ENCODE results near the gene ZCCHC7.

The ZCCHC7 gene

GRCh38 chr9:37350486-37351190, 230.3 kb downstream of the ZCCHC7 start:
- H3K36me3 ChIP-seq (ENCODE audit: insufficient read depth, low read length), result peaks cover 12% of the 10 kb centered on the region; the same call in 1 of the 2 replicates
- no peaks in the 10 kb centered on the region for H3K79me2 ChIP-seq (ENCODE audit: insufficient read depth, low read length)
- H4K20me1 ChIP-seq (ENCODE audit: insufficient read depth, low read length), result no peaks in the 10 kb centered on the region
- H3K27ac ChIP-seq (ENCODE audit: low read length), result no peak overlapping the region
- no peak overlapping the region for H3K9ac ChIP-seq (ENCODE audit: low read depth, low read length)
- TF ChIP-seq EZH2 (IDR thresholded peaks at IDR 0.05; ENCODE audit: borderline replicate concordance, low read depth, low read length, severe bottlenecking), result no peak
- no peak for TF ChIP-seq CTCF (IDR thresholded peaks at IDR 0.05; ENCODE audit: borderline replicate concordance, extremely low read depth, low read length, poor library complexity, severe bottlenecking)
- ATAC-seq (ENCODE audit: insufficient read depth, low read depth) (no peak), DNase-seq (no peak)
- H3K4me3 ChIP-seq (ENCODE audit: low read depth in 1 of 2, low read length in 2 of 2), result no peak overlapping the region
- H2AFZ ChIP-seq (ENCODE audit: low read depth, low read length), result no peak overlapping the region
- H3K4me1 ChIP-seq (ENCODE audit: insufficient read depth, low read length), result no peaks in the 10 kb centered on the region
- no peaks in the 10 kb centered on the region for H3K27me3 ChIP-seq (ENCODE audit: insufficient read depth, low read length, poor library complexity)
- no peak overlapping the region for H3K4me2 ChIP-seq (ENCODE audit: insufficient read depth, low read length)
- no peaks in the 10 kb centered on the region for H3K9me3 ChIP-seq (ENCODE audit: insufficient read depth, low read length, severe bottlenecking)

GRCh38 chr9:37353791-37354190, 233.4 kb downstream of the ZCCHC7 start:
- no peak overlapping the region for H3K4me2 ChIP-seq (ENCODE audit: insufficient read depth, low read length)
- H3K27ac ChIP-seq (ENCODE audit: low read length), result no peak overlapping the region
- H3K9me3 ChIP-seq (ENCODE audit: insufficient read depth, low read length, severe bottlenecking), result no peaks in the 10 kb centered on the region
- ATAC-seq (ENCODE audit: insufficient read depth, low read depth), result no peak
- H3K4me3 ChIP-seq (ENCODE audit: low read depth in 1 of 2, low read length in 2 of 2), result no peak overlapping the region
- no peaks in the 10 kb centered on the region for H3K79me2 ChIP-seq (ENCODE audit: insufficient read depth, low read length)
- peaks cover 24% of the 10 kb centered on the region; the same call in 1 of the 2 replicates for H3K36me3 ChIP-seq (ENCODE audit: insufficient read depth, low read length)
- no peak overlapping the region for H2AFZ ChIP-seq (ENCODE audit: low read depth, low read length)
- no peak for TF ChIP-seq CTCF (IDR thresholded peaks at IDR 0.05; ENCODE audit: borderline replicate concordance, extremely low read depth, low read length, poor library complexity, severe bottlenecking)
- DNase-seq, result no peak
- H3K9ac ChIP-seq (ENCODE audit: low read depth, low read length), result no peak overlapping the region
- no peaks in the 10 kb centered on the region for H4K20me1 ChIP-seq (ENCODE audit: insufficient read depth, low read length)
- no peaks in the 10 kb centered on the region for H3K27me3 ChIP-seq (ENCODE audit: insufficient read depth, low read length, poor library complexity)
- H3K4me1 ChIP-seq (ENCODE audit: insufficient read depth, low read length), result no peaks in the 10 kb centered on the region

- no peaks in the 10 kb centered on the region for H4K20me1 ChIP-seq (ENCODE audit: insufficient read depth, low read length)
- no peaks in the 10 kb centered on the region for H3K36me3 ChIP-seq (ENCODE audit: insufficient read depth, low read length)
- H3K4me2 ChIP-seq (ENCODE audit: insufficient read depth, low read length), result no peak overlapping the region
- ATAC-seq (ENCODE audit: insufficient read depth, low read depth) (no peak), DNase-seq (no peak)
- H3K9me3 ChIP-seq (ENCODE audit: insufficient read depth, low read length, severe bottlenecking), result no peaks in the 10 kb centered on the region
- H3K27me3 ChIP-seq (ENCODE audit: insufficient read depth, low read length, poor library complexity), result no peaks in the 10 kb centered on the region
- no peak overlapping the region for H3K27ac ChIP-seq (ENCODE audit: low read length)
- H3K4me3 ChIP-seq (ENCODE audit: low read depth in 1 of 2, low read length in 2 of 2), result no peak overlapping the region
- H2AFZ ChIP-seq (ENCODE audit: low read depth, low read length), result no peak overlapping the region
- no peaks in the 10 kb centered on the region for H3K79me2 ChIP-seq (ENCODE audit: insufficient read depth, low read length)
- TF ChIP-seq EZH2 (IDR thresholded peaks at IDR 0.05; ENCODE audit: borderline replicate concordance, low read depth, low read length, severe bottlenecking), result no peak
- no peak for TF ChIP-seq CTCF (IDR thresholded peaks at IDR 0.05; ENCODE audit: borderline replicate concordance, extremely low read depth, low read length, poor library complexity, severe bottlenecking)
- no peak overlapping the region for H3K9ac ChIP-seq (ENCODE audit: low read depth, low read length)
- no peaks in the 10 kb centered on the region for H3K4me1 ChIP-seq (ENCODE audit: insufficient read depth, low read length)
Measured at GRCh38 chr9:37362430-37362829, 242.1 kb downstream of the ZCCHC7 start.

Measured in DND-41 (cell line).